Measurements from ENCODE around the gene TMEM175.

TMEM175 gene

DNA sequence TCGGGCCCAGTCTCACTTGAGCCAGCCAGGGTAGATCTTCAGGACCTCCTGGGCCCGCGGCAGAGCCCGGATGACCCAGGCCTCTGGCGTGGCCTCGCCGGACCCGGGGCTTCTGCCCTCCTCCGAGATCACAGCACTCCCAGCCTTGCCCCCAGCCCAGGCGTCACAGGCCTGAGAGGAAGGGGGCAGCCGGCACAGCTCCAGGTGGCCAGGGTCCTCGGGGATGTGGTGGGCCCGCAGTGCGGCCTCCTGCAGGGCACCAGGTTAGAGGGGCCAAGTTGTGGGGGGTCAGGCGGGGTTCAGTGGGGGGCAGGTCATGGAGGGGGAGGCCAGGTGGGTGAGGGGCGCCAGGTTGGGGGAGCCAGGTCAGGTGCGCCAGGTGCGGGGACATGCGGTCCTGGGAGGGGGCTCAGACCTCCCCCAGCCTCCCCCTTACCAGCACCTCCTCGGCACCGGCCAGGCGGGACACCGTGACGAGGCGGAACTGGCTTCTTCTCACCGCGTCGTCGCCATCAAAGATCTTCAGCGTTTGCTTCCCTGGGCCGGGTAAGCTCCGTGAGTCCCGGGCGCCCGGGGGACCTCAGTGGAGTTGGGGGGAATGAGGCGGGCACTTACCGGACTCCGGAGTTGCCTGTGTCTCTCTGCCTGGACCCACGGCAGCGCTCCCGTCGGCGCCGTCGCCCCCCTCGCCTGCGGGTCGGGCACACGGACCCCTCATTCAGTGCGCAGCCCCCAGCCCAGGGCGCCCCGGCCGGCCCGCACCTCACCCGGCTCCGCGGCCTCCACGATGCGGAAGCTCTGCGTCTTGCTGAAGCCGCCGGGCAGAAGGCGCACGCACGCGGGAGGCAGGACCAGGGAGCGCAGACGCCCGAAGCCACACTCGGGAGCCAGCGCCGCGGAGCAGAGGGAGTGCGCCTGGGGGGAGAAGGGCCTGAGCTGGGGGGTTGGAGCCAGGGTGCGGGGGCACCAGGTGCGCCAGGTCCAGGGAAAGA is 35.1 kb downstream of the TMEM175 start:
- H3K4me3 ChIP-seq (ENCODE audit: low read depth, low read length) = no peak overlapping the region
- CTCF ChIA-PET = no interaction called here
- TF ChIP-seq, protein P1, sequence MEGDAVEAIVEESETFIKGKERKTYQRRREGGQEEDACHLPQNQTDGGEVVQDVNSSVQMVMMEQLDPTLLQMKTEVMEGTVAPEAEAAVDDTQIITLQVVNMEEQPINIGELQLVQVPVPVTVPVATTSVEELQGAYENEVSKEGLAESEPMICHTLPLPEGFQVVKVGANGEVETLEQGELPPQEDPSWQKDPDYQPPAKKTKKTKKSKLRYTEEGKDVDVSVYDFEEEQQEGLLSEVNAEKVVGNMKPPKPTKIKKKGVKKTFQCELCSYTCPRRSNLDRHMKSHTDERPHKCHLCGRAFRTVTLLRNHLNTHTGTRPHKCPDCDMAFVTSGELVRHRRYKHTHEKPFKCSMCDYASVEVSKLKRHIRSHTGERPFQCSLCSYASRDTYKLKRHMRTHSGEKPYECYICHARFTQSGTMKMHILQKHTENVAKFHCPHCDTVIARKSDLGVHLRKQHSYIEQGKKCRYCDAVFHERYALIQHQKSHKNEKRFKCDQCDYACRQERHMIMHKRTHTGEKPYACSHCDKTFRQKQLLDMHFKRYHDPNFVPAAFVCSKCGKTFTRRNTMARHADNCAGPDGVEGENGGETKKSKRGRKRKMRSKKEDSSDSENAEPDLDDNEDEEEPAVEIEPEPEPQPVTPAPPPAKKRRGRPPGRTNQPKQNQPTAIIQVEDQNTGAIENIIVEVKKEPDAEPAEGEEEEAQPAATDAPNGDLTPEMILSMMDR (IDR thresholded peaks at IDR 0.05; ENCODE audit: insufficient read depth, low read length, missing control alignments) = no peak
- no peak for DNase-seq (ENCODE audit: low read depth, low spot score)
- POLR2A ChIA-PET = no interaction called here

DNA sequence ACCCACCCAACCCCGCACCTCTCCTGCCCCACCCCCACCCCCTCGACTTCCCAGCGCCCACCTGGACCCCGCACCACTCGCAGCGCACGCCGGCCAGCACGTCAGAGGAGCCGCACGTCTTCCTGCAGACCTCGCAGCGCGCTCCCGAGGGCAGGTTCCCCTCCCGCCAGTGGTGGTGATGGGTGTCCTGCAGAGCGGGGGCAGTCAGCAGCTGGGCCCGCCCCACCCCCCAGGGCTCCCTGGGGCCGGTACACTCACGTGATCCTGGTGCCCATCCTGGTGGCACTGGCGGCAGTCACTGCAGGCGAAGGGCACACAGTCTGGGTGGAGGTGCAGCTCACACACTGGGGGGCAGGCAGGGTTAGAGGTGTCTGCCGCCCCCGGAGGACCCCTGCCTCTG is 36.0 kb downstream of the TMEM175 start:
- TF ChIP-seq, protein P1 (IDR thresholded peaks at IDR 0.05; ENCODE audit: insufficient read depth, low read length, missing control alignments) = no peak
- no peak overlapping the region for H3K4me3 ChIP-seq (ENCODE audit: low read depth, low read length)
- DNase-seq (ENCODE audit: low read depth, low spot score) = no peak
- POLR2A ChIA-PET = no interaction called here
- CTCF ChIA-PET = no interaction called here

DNA sequence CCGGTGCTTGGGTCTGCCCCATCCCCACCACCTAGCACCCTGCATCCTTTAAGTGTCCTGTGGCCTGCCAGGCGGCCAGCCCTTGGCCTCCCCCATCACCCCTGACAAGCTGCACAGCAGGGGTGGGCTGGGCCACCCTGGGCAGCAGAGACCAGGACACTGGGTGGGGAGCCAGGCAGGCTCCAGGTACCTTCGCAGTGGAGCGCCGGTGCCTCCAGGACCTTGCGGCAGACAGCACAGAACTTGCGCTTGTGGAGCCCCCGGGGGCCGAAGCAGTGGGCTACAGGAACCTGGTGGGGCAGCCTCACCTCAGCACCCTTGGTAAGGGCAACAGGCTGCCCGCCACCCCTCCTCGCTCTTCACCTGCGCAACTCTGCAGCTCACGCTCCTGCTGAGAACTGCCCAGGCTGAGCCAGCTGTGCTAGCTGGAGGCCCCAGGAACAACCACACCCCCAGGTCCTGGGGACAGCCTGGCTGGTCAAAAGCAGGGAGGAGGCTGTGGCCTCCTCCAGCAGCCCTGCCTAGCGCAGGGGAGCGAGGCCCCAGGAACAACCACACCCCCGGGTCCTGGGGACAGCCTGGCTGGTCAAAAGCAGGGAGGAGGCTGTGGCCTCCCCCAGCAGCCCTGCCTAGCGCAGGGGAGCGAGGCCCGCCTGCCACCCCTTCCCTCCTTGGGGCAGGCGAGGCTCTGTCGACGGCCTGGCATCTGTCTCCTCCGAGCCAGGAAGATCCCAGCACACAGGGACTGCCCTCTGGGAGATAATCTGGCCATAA is 36.5 kb downstream of the TMEM175 start:
- H3K4me3 ChIP-seq (ENCODE audit: low read depth, low read length) = no peak overlapping the region
- ChIA-PET CTCF (no interaction called here), POLR2A (no interaction called here)
- TF ChIP-seq, protein P1 (IDR thresholded peaks at IDR 0.05; ENCODE audit: insufficient read depth, low read length, missing control alignments) = no peak
- DNase-seq (ENCODE audit: low read depth, low spot score) = no peak

DNA sequence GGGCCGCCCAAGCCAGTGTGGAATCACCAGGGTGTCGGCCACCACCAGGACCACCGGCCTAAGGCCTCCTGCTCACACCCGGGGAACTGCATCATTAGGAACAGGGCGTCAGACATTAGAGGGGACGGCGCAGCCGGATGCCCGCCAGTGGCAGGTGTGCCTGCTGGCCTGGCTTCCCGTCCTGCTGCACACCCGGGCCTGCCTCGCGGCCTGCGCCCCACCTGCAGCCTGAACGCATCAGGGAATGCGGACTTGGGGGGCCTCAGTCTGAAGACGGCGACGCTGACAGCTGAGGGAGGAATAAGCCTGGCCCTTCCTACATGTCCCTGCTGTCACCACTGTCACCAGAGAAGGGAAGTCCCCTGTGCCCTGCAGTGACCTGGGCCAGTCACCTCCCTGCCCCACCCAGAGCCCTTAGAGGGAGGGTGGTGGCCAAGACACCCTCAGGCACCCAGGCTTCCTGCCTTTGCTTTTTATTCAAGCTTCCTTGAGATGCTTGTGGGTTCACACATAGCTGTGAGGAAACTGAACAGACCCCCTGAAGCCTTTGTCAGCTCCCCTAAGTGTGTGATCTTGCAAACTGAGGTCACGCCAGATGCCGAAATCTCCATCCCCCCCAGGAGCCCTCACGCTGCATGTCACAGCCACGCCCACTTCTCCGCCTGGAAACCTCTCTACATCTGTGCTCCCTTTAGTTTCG is 37.9 kb downstream of the TMEM175 start:
- H3K4me3 ChIP-seq (ENCODE audit: low read depth, low read length) = no peak overlapping the region
- TF ChIP-seq, protein P1 (IDR thresholded peaks at IDR 0.05; ENCODE audit: insufficient read depth, low read length, missing control alignments) = no peak
- CTCF ChIA-PET = no interaction called here
- no peak for DNase-seq (ENCODE audit: low read depth, low spot score)
- POLR2A ChIA-PET = no interaction called here

DNA sequence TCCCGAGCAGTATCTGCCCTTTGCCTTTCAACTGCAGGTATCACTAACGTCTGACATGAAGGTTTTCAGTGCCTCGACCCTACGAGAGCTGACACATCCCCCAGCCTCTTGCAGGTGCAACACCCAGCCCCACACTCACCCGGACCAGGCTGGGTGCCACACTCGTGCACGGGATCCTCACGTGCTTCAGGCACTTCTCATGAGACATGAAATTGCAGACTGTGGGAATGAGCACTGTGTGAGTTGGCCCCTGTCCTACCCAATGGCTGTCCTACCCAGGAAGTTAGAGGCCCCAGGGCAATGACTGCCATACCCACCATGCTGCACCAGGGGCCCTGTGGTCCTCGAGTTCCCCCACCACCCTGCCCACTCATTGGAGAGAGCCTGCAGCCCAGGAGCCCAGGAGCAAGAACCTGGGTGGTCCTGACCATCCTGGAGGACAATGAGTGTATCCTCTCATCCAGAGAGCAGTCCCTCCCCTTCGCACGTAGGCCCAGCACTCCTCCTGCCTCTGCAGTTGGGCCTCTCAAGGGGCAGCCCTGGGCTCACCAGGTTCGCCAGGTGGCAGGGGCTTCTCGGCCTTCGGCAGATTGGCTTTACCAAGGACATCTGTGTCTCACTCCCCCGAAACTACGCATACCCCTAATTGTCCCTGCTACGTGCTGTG is 38.7 kb downstream of the TMEM175 start:
- no peak overlapping the region for H3K4me3 ChIP-seq (ENCODE audit: low read depth, low read length)
- no peak for DNase-seq (ENCODE audit: low read depth, low spot score)
- TF ChIP-seq, protein P1 (IDR thresholded peaks at IDR 0.05; ENCODE audit: insufficient read depth, low read length, missing control alignments) = no peak
- ChIA-PET CTCF (no interaction called here), POLR2A (no interaction called here)
